Measurements from ENCODE around the gene APBB1IP.

- TF ChIP-seq SP2 (IDR thresholded peaks at IDR 0.05; ENCODE audit: extremely low read depth, low read depth, low read length, poor library complexity, severe bottlenecking), result no peak
- no peak for TF ChIP-seq ZBTB8A (IDR thresholded peaks at IDR 0.05; ENCODE audit: partially characterized antibody)
- TF ChIP-seq KHSRP (IDR thresholded peaks at IDR 0.05), result no peak
- TF ChIP-seq, protein P1, sequence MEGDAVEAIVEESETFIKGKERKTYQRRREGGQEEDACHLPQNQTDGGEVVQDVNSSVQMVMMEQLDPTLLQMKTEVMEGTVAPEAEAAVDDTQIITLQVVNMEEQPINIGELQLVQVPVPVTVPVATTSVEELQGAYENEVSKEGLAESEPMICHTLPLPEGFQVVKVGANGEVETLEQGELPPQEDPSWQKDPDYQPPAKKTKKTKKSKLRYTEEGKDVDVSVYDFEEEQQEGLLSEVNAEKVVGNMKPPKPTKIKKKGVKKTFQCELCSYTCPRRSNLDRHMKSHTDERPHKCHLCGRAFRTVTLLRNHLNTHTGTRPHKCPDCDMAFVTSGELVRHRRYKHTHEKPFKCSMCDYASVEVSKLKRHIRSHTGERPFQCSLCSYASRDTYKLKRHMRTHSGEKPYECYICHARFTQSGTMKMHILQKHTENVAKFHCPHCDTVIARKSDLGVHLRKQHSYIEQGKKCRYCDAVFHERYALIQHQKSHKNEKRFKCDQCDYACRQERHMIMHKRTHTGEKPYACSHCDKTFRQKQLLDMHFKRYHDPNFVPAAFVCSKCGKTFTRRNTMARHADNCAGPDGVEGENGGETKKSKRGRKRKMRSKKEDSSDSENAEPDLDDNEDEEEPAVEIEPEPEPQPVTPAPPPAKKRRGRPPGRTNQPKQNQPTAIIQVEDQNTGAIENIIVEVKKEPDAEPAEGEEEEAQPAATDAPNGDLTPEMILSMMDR (IDR thresholded peaks at IDR 0.05 in 2 of 3, conservative IDR thresholded peaks at IDR 0.05 in 1 of 3; ENCODE audit: insufficient read depth in 2 of 3, low read depth in 1 of 3, low read length in 3 of 3), result no peak
- TF ChIP-seq, protein P2, sequence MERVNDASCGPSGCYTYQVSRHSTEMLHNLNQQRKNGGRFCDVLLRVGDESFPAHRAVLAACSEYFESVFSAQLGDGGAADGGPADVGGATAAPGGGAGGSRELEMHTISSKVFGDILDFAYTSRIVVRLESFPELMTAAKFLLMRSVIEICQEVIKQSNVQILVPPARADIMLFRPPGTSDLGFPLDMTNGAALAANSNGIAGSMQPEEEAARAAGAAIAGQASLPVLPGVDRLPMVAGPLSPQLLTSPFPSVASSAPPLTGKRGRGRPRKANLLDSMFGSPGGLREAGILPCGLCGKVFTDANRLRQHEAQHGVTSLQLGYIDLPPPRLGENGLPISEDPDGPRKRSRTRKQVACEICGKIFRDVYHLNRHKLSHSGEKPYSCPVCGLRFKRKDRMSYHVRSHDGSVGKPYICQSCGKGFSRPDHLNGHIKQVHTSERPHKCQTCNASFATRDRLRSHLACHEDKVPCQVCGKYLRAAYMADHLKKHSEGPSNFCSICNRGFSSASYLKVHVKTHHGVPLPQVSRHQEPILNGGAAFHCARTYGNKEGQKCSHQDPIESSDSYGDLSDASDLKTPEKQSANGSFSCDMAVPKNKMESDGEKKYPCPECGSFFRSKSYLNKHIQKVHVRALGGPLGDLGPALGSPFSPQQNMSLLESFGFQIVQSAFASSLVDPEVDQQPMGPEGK (CRISPR knock-in tag; IDR thresholded peaks at IDR 0.05; ENCODE audit: borderline replicate concordance), result no peak
- TF ChIP-seq SMAD1 (IDR thresholded peaks at IDR 0.05; ENCODE audit: low read depth, low read length, partially characterized antibody), result no peak
- TF ChIP-seq ZNF785 (CRISPR knock-in tag; IDR thresholded peaks at IDR 0.05), result no peak
- TF ChIP-seq, protein P3, sequence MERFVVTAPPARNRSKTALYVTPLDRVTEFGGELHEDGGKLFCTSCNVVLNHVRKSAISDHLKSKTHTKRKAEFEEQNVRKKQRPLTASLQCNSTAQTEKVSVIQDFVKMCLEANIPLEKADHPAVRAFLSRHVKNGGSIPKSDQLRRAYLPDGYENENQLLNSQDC (CRISPR knock-in tag; IDR thresholded peaks at IDR 0.05), result no peak
- TF ChIP-seq CTBP1 (IDR thresholded peaks at IDR 0.05; ENCODE audit: borderline replicate concordance), result no peak
- TF ChIP-seq LEF1 (IDR thresholded peaks at IDR 0.05), result no peak
- no peak for TF ChIP-seq TAF7 (tag; IDR thresholded peaks at IDR 0.05)
- TF ChIP-seq, protein P4, sequence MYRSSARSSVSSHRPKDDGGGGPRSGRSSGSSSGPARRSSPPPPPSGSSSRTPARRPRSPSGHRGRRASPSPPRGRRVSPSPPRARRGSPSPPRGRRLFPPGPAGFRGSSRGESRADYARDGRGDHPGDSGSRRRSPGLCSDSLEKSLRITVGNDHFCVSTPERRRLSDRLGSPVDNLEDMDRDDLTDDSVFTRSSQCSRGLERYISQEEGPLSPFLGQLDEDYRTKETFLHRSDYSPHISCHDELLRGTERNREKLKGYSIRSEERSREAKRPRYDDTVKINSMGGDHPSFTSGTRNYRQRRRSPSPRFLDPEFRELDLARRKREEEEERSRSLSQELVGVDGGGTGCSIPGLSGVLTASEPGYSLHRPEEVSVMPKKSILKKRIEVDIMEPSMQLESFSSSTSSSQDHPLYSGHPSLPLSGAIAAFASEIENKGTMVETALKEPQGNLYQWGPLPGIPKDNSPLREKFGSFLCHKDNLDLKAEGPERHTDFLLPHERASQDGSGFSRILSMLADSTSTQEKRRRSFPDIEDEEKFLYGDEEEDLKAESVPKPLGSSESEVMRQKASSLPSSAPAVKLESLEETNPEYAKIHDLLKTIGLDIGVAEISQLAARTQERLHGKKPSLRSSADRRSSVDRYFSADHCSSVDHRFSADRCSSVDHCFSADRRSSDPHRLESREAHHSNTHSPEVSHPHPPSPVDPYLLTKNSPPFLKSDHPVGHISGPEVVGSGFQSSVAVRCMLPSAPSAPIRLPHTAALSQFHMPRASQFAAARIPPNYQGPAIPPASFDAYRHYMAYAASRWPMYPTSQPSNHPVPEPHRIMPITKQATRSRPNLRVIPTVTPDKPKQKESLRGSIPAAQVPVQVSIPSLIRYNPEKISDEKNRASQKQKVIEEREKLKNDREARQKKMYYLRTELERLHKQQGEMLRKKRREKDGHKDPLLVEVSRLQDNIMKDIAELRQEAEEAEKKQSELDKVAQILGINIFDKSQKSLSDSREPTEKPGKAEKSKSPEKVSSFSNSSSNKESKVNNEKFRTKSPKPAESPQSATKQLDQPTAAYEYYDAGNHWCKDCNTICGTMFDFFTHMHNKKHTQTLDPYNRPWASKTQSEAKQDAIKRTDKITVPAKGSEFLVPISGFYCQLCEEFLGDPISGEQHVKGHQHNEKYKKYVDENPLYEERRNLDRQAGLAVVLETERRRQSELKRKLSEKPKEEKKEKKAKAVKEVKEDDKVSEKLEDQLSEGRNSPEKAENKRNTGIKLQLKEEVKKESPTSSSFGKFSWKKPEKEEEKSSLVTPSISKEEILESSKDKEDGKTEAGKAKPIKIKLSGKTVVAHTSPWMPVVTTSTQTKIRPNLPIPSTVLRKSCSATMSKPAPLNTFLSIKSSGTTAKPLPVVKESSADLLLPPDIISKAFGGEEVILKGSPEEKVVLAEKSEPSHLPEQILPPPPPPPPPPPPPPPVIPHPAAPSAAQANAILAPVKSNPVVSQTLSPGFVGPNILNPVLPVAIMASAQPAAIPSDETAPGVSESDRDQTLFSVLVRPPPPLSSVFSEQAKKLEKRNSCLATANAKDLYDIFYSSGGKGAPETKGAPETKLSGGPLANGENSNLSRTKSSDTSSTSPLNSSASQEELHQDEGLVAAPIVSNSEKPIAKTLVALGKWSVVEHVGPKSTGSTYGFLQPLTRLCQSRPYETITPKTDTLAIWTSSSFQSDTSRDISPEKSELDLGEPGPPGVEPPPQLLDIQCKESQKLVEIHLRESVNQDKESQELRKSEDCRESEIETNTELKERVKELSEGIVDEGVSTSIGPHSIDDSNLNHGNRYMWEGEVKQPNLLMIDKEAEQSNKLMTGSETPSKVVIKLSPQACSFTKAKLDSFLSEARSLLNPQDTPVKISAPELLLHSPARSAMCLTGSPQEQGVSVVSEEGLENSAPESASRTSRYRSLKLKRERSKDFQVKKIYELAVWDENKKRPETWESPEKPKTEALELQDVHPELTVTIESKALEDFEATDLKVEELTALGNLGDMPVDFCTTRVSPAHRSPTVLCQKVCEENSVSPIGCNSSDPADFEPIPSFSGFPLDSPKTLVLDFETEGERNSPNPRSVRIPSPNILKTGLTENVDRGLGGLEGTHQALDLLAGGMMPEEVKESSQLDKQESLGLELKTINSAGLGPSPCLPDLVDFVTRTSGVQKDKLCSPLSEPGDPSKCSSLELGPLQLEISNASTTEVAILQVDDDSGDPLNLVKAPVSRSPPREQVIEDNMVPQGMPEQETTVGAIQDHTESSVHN (IDR thresholded peaks at IDR 0.05; ENCODE audit: borderline replicate concordance in 1 of 2, low read depth in 1 of 2), result no peak
- no peak for TF ChIP-seq ZNF398 (CRISPR knock-in tag; IDR thresholded peaks at IDR 0.05)
- TF ChIP-seq WHSC1 (IDR thresholded peaks at IDR 0.05; ENCODE audit: low read length), result no peak
Observed at GRCh38 chr10:26467639-26468038, 29.5 kb downstream of the APBB1IP start.

Measured in K562 (cell line).